ENCODE results near the gene PLPPR3.
"Not testable (repeated sequence)": the region's sequence is repeated elsewhere in the genome, so short reads cannot be mapped to it uniquely, and the experiment has no call there.

PLPPR3 gene

GRCh38 chr19:821825-822503 is at the start of gene PLPPR3:
Gene PLPPR3 (minus strand): TSS chr19:821955. CDS start chr19:821559, 396 bp downstream.
- no peak for DNase-seq

GRCh38 chr19:870963-871401 is 49.2 kb upstream of the PLPPR3 start:
- peak; percentile 95 for DNase-seq

- no peak for DNase-seq
These were observed 48.6 kb upstream of the PLPPR3 start for GRCh38 chr19:870314-870713.

DNA sequence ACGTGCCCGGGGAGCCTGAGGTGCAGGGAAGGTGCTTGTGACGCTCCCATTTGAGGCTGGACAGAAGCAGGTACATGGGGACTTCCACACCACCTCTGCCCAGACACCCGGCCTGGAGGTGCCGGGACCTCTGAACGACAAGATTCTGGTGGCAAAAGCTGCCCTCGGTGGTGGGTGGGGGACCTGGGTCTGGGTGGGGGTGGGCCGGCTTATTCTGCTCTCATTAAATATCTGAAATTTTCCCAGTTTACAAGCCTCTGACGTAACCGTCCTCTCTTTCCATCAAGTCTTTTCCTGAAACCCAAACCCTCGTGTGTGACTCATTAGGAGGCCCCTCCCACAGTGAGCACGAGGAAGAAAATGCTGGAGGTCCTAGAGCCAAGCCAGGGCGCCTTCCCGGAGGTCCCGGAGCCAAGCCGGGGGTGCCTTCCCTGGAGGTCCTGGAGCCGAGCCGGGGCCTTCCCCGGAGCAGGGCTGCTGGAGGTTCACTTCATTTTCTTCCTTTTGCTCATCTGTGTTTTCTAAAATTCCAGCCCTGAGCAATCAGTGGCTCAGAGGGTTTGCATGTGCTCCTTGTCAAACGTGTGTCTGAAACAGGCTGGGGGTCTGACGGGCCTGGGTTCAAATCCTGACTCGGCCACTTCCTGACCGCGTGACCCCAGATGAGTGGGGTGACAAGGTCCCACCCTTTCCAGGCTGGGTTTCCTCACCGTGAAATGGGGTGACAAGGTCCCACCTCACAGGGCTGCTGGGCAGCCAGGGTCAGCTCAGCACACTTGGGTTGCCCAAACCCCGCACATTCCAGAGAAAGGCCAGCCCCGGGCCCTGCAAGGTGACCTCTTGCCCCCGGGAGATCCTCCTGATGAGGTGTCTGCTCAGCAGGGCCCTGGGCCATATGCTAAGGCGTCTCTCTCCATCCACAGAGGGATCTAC is 47.8 kb upstream of the PLPPR3 start:
- no peak for DNase-seq

DNA sequence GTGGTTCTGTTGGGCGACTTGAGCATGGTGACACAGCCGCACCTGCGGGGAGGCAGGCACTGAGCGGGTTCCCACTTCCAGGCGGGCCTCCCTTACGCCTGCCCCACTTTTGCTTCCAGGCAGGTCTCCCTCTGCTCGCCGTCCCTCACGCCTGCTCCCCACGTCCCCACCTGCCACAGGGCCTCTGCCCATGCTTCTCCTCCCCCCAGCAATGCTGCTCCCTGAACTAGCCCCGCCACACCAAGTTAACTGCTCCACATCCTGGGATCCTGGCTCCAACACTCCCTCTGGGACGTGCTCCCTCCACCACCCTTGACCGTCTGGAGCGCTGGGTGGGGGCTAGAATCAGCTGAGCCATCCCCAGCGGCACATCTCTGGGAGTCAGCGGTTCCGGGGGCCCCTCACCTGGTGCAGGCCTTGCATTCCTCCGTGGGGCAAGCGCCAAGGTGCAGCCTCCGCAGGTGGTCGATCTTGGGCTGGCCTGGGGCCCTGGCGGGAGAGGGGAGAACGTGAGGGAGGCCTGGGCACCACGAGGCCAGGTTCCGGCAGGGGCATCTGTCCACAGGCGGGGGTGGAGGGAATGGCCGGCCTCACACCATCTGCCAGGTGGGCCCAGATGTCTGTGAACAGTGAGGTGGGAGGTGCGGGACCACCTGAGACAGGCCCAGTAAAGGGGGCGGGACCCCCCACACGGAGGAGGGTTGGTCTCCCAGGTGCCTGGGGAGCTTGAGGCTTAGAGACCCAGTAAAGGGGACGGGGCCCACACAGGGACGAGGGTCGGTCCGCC is 46.9 kb upstream of the PLPPR3 start:
- DNase-seq: no peak

DNA sequence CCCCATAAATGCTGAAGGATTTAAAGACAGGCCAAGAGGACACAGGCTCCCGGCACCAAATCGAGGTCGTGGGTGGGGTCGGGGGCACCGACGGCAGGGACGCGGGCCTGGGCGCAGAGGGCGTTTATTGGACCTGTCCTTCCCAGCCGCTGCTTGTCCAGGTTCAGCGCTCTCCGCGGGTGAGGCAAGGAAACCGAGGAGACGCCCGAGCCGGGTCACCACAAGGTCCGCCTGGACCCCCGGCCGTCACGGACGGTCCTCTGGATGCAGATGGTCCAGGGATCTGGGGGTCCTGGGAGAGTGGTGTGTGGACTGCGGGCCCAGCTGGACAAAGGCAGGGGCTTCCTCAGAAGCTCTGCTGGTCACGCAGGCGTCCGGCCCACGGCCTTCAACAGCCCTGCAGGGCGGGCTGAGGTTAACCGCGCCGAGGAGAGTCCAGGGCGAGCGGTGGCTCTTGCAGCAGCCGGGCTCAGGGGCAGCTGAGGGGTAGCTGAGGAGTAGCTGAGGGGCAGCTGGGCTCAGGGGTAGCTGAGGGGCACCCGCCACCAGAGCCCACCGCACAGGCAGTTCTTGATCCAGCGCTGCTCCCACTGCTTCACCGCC is 46.2 kb upstream of the PLPPR3 start:
- no peak for DNase-seq

DNA sequence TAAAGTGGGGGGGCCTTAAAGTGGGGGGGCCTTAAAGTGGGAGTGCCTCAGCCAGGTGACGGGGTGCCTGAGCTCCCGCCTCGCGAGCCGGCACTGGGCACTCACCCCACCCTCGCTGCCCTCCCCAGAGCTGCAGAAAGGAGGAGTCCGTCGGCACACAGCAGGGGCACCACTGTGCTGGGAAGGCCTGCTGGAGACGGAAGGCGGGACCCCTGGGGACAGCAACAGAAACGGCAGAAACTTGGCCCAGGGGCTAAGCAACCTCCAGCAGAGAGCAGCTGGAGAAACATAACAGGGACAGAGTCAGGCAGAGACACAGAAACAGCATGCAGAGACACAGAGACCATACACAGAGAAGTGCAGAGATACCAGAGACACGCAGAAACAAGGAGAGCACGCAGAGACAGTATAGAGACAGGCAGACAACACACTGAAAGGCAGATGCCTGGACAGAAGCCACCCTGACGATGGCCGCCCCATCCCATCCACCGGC is 45.6 kb upstream of the PLPPR3 start:
- DNase-seq: peak; percentile 93

- no peak for DNase-seq
These were observed 45.1 kb upstream of the PLPPR3 start for GRCh38 chr19:866769-867300.

GRCh38 chr19:863315-863620 is 41.5 kb upstream of the PLPPR3 start:
- DNase-seq: no peak

GRCh38 chr19:862581-863314 is 41.0 kb upstream of the PLPPR3 start:
- DNase-seq: no peak

DNA sequence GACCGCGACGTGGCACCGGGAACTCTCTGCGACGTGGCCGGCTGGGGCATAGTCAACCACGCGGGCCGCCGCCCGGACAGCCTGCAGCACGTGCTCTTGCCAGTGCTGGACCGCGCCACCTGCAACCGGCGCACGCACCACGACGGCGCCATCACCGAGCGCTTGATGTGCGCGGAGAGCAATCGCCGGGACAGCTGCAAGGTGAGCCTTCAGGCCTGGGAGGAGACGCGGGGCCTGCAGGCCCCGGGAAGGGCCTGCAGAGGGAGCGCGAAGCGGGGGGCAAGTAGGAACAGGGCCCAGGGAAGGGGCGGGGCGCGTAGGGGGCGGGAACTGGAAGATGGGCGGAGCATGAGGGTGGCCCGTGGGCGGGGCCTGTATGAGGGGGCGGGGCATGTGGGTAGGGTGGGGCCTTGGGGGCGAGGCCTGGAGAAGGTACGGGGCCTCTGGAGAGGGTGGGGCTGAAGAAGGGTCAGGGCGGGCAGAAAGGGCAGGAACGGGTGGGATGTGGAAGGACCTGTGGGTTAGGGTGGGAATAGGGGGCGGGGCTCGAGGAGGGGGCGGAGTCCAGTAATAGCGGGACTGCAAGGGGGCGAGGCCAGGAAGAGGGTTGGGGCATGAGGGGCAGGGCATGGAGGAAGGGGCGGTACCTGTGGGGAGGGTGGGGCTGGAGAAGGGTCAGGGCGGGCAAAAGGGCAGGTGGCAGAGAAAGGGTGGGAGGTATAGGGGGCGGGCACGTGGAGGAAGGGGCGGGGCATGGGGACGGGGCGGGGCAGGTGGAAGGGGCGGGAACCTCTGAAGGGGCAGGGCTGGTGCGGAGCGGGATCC is 40.2 kb upstream of the PLPPR3 start:
- DNase-seq: no peak

GRCh38 chr19:861141-861755 is 39.5 kb upstream of the PLPPR3 start:
- no peak for DNase-seq

DNA sequence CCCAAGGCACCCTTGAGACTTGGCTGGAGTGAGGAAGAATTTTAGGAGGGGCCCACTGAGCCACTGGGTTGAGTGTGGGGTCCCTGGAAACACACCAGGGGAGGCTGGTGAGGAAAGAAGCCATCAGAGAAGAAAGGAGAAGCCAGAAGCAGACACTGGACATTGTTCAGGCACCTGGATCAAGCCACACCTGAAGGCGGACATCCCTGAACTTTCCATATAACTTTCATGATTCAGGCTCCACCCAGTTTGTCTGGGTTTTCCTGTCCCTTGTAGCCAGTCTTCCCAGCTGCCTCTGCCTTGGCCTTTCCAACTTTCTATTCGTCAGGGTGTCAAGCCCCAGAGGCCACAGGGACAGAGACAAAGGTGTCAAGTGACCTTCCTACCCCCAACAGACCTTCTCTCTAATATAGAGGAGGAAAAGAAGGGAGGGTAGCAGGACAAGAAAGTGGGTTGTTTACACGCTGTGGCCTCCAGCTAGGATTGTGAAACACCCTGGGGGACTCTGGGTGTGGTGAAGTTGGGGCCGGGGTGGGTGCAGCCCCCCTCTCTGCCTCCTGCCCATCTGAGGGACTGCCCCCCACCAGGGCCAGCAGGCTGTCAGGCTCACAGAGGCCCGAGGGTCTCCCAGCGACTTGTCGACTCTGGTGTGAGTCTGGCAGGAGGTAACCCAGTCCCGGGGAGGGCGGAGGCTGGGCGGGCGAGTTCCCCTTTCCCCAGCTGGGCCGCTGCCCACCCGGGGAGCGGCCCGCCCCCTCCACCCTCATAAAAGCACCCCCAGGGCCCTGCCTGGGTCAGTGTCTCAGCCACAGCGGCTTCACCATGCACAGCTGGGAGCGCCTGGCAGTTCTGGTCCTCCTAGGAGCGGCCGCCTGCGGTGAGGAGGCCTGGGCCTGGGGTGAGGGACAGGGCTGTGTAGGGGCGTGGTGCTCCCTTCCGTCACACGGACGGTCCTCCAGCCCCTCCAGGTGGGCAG is 37.4 kb upstream of the PLPPR3 start, which contains the start of gene CFD:
TSS of gene CFD (plus strand) at position 797 of the 976 bp plus-strand sequence. CDS start at position 823, 26 bp downstream.
- no peak for DNase-seq

DNA sequence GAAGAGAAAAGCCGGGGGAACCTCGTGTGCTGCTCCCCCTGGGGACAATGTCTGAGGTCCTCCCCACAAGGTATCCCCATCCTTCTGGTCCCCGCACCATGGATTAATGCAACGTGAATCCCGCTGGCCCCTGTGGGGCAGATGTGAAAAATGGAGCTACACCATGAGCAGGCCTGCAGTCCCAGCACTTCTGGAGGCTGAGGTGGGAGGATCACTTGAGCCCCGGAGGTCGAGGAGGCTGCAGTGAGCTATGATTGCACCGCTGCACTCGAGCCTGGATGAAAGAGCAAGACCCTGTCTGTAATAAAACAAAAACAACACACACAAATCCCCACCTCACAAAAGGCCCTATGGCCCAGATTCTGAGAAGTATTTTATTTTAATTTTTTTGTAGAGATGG is 36.5 kb upstream of the PLPPR3 start:
- no peak for DNase-seq

- DNase-seq: no peak
These were observed 33.9 kb upstream of the PLPPR3 start for GRCh38 chr19:855566-856120.

DNA sequence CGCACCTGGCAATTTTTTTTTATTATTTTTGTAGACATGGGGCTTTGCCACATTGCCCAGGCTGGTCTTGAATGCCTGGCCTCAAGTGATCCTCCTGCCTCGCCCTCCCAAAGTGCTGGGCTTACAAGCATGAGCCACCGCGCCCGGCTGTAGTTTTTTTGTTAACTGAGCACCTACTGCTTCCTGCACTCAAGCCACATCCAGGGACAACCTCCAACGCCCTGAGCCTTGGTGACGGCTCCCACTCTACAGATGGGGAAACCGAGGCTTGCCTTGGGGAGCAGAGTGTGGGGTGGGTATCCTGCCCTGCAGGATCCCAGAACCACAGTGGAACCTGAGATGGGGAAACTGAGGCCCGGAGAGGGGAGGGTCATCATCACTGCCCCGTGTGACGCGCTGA is 33.4 kb upstream of the PLPPR3 start:
- DNase-seq: no peak

GRCh38 chr19:854549-854948 is 32.8 kb upstream of the PLPPR3 start:
- DNase-seq: no peak

GRCh38 chr19:853614-854220 is 32.0 kb upstream of the PLPPR3 start:
- DNase-seq: not testable (repeated sequence)

Data from COR-L47 (cell line).